Hematopoietic multipotent progenitor cell (in vitro differentiated cells): ENCODE measurements around the gene GPC5. TPM values are rescaled to one million over a fixed set of nuclear protein-coding genes. Genes with fewer than 3 reads are reported as not detected.
A peak's percentile ranks its signal among the peaks of the same experiment; 100 is the strongest.
"Not testable (repeated sequence)": the region's sequence is repeated elsewhere in the genome, so short reads cannot be mapped to it uniquely, and the experiment has no call there.

Experiments
- DNase-seq, 3 donors: peaks; one replicate each; pipeline ENCODE4 v3.0.0-alpha.2; 2011 to 2015; ENCODE audit warnings: low read depth in 2 of 3, low spot score in 2 of 3
- total RNA-seq: library from RNA; depleted of rRNA; stranded (reverse); fragments of >200 nt; gene quantifications from one replicate; pipeline ENCODE4 v1.2.3, GENCODE V29; 2012

The GPC5 gene
- total RNA-seq, 1 donor: 18.3 TPM

DNA sequence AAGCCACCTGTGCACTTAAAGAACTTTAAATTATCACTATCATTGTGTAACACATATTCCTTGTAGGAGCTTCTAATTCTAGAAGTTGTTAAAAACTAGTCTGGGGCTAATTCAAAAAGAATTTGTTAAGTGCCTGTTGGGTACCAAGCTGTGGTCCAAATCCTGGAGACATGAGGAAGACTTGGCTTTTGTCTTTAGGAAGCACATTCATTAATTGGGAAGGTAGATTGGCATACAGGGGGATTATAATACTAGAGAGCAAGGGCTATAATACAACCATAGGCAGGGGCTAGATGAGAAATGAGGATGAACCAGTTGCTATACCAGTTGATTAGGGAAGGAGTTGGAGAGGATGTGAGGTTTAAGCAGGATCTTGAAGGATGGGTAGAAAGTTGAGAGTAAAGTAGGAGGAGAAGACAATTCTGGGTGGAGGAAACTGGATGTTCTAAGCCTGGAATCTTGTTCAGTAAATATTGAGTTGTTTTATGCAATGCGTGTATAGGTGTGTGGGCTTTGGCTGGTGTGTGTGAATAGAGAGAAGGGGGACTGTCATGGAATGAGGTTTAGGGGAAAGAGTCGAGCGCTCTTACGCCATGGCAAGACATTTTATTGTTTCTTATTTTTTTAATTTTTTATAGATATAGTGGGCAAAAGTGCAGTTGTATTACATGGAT is 350.1 kb downstream of the GPC5 start:
- no peak for DNase-seq

DNA sequence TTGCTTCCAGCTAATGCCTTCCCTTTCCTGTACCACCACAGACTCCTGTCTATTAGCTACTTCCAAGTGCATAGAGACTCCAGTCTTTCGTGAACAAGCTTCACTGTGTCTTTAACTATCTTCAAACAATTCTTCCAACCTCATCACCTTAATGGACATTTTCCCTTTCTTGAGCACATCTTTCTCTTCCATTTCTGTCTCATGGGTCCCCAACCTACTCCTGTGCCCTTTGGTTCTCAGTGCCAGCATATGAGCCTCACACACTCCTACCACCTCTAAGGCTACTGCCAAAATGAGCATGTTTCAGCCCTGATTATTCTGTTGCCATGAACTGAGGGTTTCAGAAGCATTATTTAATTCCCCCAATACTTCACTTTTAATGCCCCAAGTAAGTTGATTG is 360.3 kb downstream of the GPC5 start:
- DNase-seq: no peak

DNA sequence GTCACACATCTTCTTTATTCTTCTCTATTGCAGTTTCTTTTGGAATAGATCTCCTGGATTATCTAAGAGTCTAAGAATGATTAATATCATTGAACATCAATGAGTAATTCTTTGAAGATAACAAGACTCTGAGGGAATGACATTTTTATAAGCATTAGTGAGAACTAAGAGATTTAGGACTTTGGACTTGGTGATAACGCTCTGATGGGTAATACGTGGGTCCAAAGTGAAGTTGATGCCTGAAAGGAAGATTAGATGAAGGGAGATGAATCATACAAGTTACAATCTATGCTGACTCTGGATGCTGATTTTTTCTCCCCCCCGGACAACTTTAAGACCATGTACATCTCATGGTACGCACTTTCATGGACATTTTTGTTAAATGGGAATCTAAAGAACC is 364.5 kb downstream of the GPC5 start:
- no peak for DNase-seq

DNA sequence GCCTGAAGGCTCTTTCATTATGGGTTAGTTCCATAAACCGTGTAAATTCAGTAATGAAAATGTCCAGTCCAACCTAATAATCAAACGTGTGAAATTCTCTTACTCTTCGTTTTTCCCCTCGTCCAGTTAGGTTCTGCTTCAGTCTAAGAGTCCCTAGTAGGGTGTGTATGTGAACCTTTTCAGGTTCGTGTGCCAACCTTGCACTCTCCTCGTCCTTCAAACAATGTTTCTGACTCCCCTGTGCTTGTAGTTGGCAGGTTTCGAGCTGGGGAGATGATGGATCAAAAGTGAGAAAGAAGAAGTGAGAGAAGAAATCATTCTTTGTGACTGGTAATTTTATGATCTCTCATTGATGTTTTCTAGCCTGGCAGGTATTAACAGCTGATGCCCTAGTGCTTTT is 366.1 kb downstream of the GPC5 start:
- DNase-seq: no peak

DNA sequence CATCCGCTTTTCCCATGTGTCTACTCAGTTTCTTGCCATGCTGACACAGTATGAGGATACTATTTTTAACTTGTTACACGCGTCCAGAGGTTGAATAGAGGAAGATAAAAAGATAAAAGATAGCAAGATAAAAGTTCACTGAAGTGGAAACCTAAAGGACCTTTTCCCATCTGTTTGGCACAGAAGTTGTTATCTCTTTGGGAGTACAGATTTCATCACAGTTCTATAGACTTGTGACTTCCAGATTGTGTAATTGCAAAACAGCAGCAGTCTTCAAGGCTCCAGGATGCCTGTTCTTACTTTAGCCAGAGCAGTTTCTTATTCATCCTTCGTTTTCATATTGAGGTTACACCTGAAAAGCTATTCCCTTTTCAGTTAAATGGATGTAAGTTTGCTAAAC is 369.2 kb downstream of the GPC5 start:
- no peak for DNase-seq

DNA sequence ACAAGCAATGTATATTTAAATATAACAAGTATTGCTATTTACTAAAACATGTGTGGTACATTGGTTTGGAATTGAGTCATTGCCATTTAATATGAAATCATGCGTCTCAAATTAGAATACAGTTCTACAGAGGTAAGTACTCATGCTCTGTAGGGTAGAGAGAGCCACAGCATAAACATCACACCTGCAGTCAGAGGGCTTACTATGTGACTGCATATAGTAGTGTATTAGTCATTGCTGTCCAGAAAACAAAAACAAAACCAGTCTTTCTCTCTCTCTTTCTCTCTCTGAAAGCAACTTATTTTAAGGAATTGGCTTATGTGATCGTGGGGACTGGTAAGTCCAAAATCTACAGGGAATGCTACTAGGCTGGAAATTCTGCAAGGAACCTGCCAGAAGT is 370.3 kb downstream of the GPC5 start:
- DNase-seq: no peak

DNA sequence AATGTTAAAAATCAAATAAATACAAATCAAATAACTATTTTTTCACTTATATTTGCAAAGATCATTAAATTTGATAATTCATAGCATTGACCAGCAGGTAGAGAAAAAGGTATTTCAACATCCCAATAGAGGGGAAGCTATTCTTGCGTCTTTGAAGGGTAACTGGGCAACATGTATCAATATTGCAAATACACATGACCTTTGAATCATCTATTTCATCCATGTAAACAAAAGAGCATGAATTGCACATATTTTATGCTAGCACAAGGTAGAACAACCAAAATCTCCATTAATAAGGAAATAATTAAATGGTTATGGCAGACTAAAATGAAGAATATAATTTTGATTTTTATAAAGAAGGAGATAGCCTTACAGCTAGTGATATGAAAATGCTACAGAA is 372.8 kb downstream of the GPC5 start:
- DNase-seq: no peak

DNA sequence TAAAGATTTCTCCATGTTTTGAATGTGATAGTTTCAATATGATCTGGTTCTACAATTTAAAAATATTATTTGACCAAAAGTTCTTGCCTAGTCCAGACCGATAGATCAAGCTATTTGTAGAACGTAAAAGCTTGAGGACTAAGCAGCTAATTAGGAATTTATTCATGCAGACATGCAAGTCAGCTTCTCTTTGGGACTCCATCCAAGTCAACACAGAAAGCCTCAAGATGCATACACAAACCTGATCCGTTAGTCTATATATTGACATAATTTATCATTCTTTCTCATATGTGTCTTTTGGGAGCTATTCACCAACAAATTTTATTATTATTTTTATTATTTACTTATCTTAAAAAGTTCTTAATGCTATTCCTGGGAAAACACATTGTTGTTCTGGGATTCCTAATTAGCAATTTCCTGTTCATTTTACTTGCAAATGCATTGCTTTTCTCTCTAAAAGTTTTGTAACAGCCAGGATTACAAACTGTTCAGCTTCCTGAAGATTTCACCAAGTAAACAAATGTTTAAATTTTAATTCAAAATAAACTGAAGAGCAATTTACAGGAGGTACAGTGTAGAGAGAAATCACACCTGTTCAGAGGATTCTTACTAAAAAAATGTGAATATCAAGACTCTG is 375.3 kb downstream of the GPC5 start:
- no peak for DNase-seq

DNA sequence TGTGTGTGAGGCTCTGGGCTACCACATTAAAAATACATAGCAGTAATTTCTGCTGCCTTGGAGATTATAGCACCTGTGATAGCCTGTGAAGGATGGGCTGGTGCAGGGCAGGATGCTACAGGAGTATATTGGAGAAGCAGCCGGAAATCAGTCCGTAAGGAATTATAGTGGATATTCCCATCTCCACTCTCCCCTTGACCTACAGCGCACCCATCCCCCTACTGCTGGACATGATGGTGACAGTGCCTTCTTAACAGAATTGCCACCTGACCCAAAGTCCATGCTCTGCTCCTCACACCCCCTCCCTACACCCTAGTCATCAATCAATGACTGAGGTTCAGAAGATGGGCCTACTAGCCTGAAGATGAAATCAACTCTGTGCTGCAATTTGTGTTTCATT is 376.0 kb downstream of the GPC5 start:
- DNase-seq: no peak

DNA sequence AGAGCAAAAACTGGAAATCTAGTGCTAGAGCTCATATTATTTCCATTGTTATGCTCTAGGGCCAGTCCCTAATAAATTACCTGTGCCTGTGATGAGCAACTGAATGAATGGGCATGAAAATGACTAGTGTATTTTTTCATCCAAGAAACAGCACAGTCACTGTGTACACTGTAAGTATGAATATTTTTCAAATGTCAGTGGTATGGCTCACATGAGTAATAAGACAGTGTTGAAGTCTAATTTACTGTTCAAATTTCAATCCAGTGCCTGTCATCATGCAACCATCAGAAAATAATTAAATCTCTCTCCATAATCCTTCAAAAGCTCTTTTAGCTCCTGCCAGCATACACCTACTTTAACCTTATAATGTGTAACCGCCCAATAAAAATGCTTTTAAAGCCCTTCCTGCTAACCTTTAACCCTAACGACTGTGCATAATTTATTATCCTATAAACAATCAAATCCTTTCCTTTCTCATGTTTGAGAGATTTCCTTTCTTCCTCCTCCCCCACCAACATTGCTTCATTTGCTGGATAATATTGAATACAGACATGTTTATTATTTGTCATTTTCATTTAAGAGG is 378.3 kb downstream of the GPC5 start:
- no peak for DNase-seq

DNA sequence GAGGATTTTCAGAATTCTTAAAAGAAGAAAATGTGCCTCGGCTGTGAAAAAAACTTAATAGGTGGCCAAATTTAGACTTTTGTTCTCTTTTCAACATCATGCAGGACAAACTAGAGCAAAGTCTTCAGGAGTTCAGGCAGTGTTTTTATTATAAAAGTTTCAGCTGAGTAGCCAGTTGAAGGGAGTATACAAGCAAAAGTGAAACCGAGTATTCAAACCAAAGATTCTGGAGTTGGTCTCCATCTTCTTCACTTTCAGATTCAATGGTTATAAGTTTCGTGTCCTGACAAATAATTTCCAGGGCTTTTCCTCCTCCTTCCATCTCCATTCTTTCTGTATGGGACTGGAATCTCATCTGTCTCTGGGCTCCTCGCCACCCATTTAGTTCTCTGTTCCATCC is 379.7 kb downstream of the GPC5 start:
- peak in 1 of 3 donors; percentile 9 for DNase-seq

DNA sequence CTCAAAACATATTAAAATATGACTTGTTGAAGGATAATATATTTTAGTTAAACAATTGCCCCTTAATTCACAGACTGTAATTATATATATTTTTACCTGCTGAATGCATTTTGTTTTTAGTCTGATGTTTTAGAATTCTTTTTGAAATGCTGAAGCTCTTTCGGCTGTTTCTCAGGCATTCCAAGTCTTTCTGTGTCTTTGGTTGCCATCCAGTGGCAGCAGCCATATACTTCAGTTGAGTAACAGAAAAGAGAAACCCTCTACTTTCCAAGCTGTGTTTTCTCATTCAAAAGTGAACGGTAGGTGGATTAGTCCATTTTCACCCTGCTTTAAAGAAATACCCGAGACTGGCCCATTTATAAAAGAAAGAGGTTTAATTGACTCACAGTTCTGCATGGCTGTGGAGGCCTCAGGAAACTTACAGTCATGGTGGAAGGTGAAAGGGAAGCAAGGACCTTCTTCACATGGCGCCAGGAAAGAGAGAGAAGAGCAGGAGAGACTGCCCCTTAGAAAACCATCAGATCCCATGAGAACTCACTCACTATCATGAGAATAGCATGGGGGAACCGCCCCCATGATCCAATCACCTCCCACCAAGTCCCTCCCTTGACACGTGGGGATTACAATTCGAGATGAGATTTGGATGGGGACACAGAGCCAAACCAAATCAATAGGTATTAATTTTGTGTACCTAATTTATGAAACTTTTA is 383.7 kb downstream of the GPC5 start:
- DNase-seq: peak in 1 of 3 donors; percentile 14

DNA sequence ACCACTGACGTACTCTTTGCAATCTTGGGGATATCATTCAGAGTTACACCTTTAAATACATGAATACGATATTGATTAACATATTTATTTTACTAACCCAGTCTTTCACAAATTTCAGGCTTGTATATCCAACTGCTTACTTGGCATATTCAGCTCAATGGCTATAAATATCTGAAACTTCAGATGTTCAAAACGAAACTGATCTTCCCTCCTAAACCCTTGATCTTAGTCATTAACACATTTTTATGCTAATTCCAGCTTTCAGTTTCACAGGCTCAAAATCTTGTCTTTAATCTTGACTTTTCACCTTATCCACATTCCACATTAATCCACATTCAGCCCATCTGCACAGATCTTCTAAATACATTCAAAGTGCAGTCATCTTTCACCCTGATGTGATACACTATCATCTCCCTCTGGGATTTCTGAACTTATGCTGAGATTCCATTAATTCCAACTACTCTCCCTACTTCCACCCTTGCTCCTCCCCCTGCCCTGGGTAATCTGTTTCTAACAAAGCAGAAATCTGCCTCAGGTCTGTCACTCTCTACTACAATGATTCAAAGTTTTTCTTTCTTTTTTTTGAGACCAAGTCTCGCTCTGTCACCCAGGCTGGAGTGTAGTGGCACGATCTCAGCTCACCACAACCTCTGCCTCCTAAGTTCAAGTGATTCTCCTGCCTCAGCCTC is 387.2 kb downstream of the GPC5 start:
- no peak for DNase-seq

DNA sequence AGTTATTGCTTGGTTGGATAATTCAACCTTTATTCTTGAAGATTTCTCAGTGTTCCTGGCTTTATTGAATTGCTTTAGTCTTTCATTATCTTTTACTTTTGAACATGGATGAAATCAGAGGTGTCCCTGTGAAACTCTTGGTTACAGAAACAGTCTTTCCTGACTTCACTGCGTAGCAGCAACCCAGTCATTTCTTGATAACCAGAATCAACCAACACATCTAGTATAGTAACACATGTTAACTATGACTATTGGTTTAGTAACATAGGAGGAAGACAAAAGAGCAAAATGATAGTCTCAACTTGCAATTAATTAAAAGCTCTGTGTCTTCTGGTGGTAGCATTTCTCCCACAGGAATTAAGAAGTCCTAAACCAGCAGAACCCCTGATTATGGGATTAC is 393.6 kb downstream of the GPC5 start:
- no peak for DNase-seq

DNA sequence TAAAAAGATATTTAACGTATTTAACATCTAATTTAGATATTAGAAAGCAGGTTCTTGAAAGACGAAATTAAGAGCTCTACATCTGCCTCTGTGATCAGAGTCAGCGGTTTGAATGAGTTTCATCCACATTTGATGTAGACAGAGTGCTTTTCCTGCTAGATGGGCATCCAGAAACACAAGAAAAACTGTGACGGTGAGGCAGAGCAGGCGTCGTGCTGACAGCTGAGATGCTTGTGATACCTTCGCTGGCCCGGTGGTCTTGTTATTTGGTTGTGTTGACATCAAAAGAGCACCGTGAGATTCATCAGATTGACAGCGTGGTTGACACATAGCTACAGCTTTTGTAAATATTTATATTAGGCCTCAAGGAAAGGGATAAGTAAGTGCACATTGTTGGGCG is 399.1 kb downstream of the GPC5 start:
- no peak for DNase-seq

DNA sequence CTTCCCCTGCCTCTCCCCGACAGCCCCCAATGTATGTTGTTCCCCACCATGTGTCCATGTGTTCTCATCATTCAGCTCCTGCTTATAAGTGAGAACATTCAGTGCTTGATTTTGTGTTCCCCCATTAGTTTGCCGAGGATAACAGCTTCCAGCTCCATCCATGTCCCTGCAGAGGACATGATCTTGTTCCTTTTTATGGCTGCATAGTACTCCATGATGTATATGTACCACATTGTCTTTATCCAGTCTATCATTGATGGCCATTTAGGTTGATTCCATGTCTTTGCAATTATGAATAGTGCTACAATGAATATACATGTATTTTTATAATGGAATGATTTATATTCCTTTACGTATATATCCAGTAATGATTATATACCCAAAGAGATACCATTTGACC is 399.9 kb downstream of the GPC5 start:
- DNase-seq: not testable (repeated sequence)

DNA sequence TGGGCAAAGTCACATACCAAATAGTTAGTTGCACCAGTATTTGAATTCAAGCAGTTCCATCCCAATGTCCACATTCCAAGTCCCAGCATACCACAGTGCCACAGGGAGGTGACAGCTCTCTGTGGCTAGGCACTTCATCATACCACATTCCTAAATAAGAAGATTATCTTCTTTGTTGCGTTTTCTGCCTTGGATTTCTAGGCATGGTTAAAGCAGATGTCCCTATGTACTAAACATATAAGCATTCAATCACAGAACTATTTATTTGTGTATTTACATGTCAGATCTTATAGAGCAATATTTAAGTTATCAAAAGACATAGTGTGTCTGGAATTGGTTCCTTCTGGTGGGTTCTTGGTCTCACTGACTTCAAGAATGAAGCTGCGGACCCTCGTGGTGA is 403.4 kb downstream of the GPC5 start:
- DNase-seq: not testable (repeated sequence)

DNA sequence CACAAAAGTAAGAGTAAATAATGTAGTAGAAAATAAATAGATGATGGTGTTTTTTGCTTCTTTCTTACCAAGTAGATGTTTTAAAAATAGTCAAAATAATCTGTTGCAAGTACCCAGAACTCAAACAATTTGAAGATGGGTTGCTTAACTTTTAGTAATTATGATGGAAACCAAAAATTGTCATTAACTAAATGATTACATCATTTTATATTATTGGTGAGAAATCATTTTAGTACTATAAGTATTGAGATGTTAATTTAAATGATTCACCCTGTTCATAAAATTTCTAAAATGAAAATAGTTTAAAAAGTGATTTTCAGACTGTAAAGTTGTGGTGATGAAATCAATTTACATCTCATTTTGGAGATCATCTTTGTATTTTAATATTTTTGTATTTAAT is 404.5 kb downstream of the GPC5 start:
- DNase-seq: no peak

DNA sequence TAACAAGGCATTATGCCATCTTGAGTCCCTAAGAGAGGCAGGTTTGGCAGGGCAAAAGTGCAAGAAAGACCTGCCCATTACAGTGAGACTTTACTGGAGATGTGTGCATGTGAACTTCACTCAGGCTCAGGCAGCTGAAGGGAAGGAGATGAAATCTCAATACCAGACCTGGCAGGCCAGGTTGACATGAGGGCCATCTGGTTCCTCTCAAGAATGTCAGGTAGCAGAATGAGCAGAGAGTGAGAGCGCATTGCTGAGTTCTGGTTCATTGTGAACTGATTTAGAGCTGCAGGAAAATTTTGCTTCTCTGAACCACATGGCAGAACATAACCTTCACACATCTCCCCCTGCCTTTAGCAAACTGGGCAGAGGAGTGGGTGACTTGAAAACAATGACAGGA is 406.3 kb downstream of the GPC5 start:
- DNase-seq: no peak

DNA sequence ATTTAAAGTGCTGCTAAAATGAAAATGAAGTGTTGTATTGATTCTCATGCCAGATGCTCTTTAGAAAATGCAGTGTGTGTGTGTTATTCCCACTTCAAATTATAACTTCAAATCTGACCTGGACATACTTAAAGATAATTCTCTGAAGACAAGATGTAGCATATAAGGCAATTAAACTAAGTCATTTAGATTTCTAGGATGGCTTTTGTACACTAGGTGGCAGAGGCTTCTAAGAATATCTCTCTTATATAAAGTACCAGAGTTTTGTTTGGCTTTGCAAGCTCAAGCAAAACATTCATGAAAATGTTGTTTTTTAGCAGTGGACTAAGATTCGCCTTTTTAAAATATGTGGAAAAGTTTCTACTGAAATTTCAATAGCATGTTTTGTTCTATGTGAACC is 407.2 kb downstream of the GPC5 start:
- peak in 1 of 3 donors; percentile 29 for DNase-seq

DNA sequence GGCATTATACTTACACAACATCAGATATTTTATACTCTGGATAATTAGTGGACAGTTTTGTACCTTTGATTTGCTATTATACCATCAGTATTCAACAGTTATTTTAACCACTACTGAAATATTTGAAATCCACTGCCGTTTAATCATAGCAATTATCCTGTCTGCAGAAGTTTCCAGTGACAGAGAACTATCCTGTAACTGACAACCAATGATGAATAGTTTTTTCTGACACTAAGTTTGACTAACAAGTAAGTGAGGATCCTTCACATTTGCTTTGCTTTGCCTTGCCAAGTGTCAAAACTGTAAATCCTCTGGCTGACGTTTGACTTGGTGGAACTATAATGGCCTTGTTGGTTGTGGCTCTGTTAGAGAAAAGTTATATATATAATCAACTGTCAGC is 410.7 kb downstream of the GPC5 start:
- no peak for DNase-seq
